HEK293T (cell line): ENCODE data around the gene HOXB6.

Source experiments
- FOXA1 ChIP-seq: fragments of 450-650 bp; IDR thresholded peaks from 2 replicates; pipeline ENCODE4 v1.6.1; 2016; ENCODE audit warnings: mild to moderate bottlenecking
- L3MBTL2 ChIP-seq: fragments of 450-650 bp; conservative IDR thresholded peaks from 2 replicates; pipeline ENCODE4 v1.6.1; 2016; ENCODE audit warnings: mild to moderate bottlenecking

GRCh38 chr17:48551596-48552465 lies 53.0 kb downstream of the HOXB6 start:
- TF ChIP-seq FOXA1: no peak
- TF ChIP-seq L3MBTL2: no peak
